Body of pancreas (tissue), 4 donors: ENCODE data around the gene ADCY7.

Source experiments
- CTCF ChIP-seq, 7 experiments: fragments of 450-650 bp in 4 of 7; fragments of 200-600 bp in 3 of 7; sonication (generic) in 3 of 7; IDR thresholded peaks; one replicate each; pipeline ENCODE4 v1.5.1; 2016 to 2019; ENCODE audit warnings: antibody characterized with exemption in 7 of 7
- POLR2A ChIP-seq, 3 donors: fragments of 450-650 bp; IDR thresholded peaks; one replicate each; pipeline ENCODE4 v1.6.1; 2016; ENCODE audit warnings: antibody characterized with exemption in 3 of 3, mild to moderate bottlenecking in 2 of 3

GRCh38 chr16:50306287-50306686 is 39.9 kb downstream of the ADCY7 start:
- TF ChIP-seq CTCF (IDR thresholded peaks at IDR 0.05) (no peak), POLR2A (IDR thresholded peaks at IDR 0.05) (no peak)
